ENCODE data around the gene ZYG11B. TPM values are rescaled to one million over a fixed set of nuclear protein-coding genes. Genes with fewer than 3 reads are reported as not detected.
"Not testable (repeated sequence)": the region's sequence is repeated elsewhere in the genome, so short reads cannot be mapped to it uniquely, and the experiment has no call there.

The ZYG11B gene
- total RNA-seq, 1 donor from 2014 or later: 47.6 TPM

DNA sequence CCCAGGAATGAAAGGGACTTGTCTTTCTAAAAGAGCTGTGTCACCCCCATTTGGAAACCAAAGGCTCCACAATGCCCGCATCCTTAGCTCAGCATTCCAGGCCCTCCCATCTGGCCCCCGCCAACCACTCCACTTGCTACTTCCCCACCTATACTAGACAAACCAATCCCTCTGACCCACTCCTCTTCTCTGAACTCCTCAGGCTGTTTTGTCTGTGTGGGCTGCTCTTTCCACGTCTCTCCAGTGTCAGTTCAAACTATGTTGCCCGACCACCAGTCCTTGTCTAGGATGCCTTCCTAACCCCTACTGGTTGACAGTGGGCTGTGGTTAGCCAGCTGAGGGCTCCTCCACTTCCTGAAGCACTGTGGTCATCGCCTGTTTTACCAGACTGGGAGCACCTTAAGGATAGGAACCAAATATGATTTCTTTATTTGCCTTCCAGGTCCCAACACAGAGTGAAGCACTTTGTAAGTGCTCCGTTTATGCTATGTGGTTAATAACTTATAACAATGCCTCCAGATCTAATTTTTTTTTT, 20.1 kb upstream of the ZYG11B start:
- DNase-seq (ENCODE audit: low spot score): no peak
- intact Hi-C loops (cut with DNase I): loop anchor here (10.0 kb wide), 1 partner anchor 479 kb away; no protein-coding TSS in a partner anchor

DNA sequence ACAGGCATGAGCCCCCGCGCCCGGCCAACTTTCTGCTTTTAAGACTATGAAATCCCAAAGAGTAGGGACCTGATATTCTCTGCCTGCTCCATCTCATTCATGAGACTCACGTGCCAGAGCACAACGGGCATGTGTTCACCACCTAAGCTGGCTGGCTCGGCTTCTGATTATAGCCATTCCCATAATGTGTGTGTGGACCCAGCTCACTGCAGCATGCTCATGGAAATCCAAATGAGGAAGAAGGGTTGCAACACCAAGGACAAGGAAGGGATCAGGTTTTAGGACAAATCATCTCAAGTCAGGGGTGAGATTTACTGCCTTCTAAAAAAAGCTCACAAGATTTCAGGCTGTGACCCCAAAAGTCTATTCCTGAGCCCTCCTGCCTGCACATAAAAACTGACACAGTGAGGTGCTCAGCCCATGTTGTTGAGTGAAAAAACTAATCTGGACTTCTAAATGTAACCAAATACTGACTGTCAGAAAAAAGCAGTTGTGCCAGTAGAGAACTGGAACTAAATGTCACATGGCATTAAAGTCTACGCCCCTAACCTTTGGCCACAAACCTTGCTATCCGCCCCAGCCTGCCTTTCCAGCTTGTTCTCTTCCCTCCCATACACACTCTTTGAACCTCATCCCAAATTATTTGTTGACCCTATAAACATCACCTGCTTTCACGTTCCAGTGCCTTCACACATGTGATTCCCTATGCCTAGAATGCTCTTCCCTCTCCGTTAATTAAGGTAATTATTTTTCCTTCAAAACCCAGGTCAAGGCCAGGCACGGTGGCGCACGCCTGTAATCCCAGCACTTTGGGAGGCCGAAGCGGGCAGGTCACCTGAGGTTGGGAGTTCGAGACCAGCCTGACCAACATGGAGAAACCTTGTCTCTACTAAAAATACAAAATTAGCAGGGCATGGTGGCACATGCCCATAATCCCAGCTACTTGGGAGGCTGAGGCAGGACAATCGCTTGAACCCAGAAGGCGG, 19.0 kb upstream of the ZYG11B start:
- no peak for DNase-seq (ENCODE audit: low spot score)
- intact Hi-C loops (cut with DNase I): loop anchor here (10.0 kb wide), 1 partner anchor 478 kb away; no protein-coding TSS in a partner anchor

DNA sequence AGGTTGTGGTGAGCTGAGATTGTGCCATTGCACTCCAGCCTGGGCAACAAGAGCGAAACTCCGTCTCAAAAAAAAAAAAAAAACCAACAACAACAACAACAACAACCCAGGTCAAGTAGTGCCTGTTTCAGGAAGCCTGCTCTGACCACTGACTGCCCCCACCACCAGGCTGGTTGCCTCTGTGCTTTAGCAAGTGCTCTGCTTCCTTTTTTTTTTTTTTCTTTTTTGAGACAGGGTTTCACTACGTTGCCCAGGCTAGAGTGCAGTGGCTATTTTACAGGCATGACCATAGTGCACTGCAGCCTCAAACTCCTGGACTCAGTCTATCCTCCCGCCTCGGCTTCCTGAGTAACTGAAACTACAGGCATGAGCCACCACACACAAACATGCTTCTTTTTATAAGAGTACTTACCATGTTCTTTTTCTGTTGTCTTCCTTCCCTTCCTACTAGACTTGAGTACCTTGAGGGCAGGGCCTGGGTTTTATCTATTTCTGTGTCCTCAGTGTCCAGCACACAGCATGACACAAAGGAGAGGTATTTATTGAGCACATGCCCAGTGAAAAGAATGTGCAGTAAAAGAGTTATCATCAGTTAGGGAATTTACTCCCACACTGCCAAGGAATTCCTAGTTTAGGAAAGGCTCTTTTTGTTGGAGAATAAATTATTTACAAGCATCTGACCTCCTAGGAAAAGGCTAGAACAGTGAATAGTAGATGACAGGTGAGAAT, 18.2 kb upstream of the ZYG11B start:
- intact Hi-C loops (cut with DNase I): loop anchor here (10.0 kb wide), 1 partner anchor 477 kb away; no protein-coding TSS in a partner anchor
- DNase-seq (ENCODE audit: low spot score): no peak

DNA sequence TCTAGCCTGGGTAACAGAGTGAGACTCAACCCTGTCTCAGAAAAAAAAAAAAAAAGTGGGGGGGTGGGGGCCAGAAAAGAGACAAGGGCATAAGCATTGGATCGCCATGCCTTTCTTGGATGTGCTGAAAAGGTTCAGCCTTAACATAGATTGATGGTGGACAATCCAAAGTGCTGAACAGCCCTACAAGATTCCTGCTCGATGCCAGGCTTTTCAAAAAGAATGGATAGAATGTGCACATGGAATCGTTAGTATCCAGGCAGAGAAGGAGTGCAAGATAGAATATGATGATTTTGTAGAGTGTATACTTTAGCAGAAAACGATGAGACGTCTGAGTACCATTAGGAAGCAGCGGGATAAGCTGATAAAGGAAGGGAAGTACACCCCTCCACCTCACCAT, 17.2 kb upstream of the ZYG11B start:
- intact Hi-C loops (cut with DNase I): loop anchor here (10.0 kb wide), 1 partner anchor 476 kb away; no protein-coding TSS in a partner anchor

DNA sequence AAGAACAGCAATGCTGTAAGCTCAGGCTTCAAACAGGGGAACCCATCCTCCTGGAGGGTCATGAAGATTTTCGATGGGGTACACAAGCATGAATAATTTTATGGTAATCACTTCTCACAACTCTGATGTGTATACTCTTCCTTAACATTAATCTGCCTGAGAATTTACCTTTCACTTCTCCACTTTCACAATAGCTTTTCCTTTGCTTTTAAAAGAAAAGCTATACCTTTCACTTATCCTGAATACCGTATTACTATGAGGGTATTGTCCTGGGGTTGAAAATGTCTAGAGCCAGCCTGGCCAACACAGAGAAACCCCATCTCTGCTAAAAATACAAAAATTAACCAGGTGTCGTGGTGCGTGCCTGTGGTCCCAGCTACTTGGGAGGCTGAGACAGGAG, 12.7 kb upstream of the ZYG11B start:
- intact Hi-C loops (cut with DNase I): no loop called here
- DNase-seq (ENCODE audit: low spot score): no peak

More for the DNA sequence above, 17.2 kb upstream of the ZYG11B start:
- no peak for DNase-seq (ENCODE audit: low spot score)

DNA sequence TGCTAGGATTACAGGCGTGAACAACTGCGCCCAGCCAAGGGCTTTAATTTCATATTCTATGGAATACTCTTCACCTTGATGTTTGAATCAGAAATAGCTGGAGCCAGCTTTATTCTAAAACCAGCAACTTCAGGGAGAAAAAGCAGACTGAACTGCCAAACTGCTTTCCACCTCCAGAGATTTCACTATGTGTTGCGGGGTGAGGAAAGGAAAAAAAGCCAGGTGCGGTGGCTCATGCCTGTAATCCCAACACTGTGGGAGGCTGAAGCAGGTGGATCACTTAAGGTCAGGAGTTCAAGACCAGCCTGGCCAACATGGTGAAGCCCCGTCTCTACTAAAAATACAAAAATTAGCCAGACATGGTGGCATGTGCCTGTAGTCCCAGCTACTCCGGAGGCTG, 11.0 kb upstream of the ZYG11B start:
- DNase-seq (ENCODE audit: low spot score); intact Hi-C loops (cut with DNase I): not testable (repeated sequence)

DNA sequence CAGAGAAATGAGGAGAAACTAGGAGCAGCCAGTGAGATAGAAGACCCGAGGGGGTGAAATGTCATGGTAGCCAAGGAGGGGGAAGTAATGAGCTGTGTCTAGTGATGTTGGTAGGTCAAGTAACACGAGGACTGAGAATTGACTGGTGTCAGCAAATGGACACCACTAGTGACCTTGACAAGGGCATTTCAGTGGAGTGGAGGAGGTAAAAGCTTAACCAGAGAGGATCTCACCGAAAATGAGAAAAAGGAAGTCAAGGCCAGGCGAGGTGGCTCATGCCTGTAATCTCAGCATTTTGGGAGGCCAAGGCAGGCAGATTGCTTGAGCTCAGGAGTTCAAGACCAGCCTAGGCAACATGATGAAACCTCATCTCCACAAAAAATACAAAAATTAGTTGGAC, 3.0 kb upstream of the ZYG11B start:
- DNase-seq (ENCODE audit: low spot score): no peak
- intact Hi-C loops (cut with DNase I): no loop called here

DNA sequence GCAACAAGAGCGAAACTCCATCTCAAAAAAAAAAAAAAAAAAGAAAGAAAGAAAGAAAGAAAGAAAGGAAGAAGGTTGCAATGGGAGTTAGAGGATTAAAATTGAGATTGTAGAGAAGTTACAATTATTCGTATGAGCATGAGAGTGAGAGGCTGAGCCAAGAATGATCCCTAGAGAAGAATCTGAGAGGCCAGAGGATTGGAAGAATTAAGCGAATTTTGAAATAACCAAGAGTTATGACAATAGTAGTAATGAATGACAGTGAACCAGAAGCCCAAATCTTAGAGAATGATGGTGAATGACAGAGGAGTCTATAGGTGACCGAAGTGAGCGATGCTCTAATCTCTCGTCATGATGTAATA, 369 bp upstream of the ZYG11B start:
- no peak for DNase-seq (ENCODE audit: low spot score)
- intact Hi-C loops (cut with DNase I): loop anchor here (2.0 kb wide), 2 partner anchors 23 to 201 kb away; partner anchors contain the start of gene SCP2

DNA sequence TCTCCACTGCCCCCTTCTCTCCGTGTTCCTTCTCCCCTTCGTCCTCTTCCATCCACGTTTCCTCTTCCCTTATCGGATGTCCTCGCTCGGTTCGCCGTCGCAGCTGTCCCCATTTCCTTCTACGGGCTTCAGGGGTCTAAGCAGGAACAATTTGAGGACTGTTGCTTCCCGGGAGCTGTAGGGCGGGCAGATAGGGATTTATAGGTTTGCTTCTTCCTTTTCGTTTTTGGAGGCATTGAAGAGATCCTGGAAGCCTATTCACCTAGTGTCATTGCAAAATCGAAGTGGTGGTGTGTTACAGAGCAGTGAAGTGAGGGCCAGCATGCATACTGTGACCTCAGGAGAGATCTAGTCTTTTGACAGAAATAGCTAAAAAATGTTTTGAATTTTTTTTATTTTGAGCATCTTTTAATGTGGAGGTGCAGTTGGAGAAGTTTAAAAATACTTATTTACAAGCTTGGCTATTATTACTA, 897 bp downstream of the ZYG11B start:
- intact Hi-C loops (cut with DNase I): loop anchor here (2.0 kb wide), 2 partner anchors 24 to 200 kb away; partner anchors contain the start of gene SCP2
- DNase-seq (ENCODE audit: low spot score): no peak

DNA sequence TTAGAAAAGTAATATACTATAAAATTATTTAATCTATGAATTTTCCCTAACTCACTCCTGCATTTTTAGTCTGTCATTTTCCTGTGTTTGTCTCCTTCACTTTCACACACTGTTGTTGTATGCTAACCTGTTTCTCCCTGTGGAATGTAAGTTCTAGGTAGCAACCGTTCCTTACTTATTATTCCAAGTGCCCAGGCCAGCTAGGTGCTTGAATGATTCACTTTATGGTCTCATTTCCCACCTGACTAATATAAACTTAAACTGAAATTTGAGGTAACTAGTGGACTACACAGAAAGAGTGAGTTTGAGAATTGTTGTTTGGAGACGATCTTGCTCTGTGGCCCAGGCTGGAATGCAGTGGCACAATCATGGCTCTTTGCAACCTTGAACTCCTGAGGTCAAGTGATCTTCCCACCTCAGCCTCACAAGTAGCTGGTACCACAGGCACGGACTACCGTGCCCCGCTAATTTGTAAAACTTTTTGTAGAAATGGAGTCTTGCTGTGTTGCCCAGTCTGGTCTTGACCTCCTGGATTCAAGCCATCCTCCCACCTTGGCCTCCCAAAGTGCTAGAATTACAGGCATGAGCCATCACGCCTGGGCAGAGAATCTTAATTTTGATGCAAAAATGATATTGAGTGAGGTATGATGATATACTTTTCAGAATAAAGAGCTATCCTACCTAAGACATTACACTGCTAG, 1.9 kb downstream of the ZYG11B start:
- intact Hi-C loops (cut with DNase I): loop anchor here (2.0 kb wide), 2 partner anchors 25 to 199 kb away; partner anchors contain the start of gene SCP2
- no peak for DNase-seq (ENCODE audit: low spot score)

DNA sequence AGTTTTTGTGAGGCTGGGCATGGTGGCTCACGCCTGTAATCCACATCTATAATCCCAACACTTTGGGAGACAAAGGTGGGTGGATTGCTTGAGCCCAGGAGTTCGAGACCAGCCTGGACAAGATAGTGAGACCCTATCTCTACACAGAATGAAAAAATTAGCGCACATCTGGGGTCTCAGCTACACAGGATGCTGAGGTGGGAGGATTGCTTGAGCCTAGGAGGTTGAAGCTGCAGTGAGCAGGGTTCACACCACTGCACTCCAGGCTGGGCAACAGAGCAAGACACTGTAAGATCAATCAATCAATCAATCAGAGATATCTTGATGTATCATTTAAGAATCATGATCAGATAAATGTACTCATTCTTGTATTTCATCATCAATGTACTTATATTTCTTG, 7.1 kb downstream of the ZYG11B start:
- DNase-seq (ENCODE audit: low spot score): no peak
- intact Hi-C loops (cut with DNase I): no loop called here

DNA sequence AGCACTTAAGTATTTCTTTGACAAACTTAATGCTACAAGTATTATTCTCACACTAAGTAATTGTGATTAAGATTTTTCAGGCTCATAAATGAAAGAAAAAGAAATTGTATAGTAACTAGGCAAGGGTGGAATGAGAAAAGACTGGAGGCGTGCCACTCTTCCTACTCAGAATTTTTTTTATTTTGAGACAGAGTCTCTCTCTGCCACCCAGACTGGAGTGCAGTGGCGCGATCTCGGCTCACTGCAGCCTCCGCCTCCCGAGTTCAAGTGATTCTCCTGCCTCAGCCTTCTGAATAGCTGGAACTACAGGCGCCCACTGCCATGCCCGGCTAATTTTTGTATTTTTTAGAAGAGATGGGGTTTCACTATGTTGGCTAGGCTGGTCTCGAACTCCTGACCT, 9.1 kb downstream of the ZYG11B start:
- intact Hi-C loops (cut with DNase I); DNase-seq (ENCODE audit: low spot score): not testable (repeated sequence)

DNA sequence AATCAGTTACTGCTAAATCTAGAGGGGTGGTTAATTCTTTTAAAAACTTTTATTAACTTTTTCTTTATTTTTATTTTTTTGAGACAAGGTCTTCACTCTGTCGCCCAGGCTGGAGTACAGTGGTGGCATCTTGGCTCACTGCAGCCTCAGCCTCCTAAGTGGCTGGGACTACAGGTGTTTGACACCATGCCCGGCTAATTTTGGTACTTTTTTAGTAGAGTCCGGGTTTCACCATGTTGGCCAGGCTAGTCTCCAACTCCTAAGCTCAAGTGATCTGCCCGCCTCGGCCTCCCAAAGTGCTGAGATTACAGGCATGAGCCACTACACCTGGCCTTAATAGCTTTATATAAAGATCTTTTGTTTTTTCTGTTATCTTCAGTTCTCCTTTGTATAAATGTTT, 11.9 kb downstream of the ZYG11B start:
- intact Hi-C loops (cut with DNase I): no loop called here
- DNase-seq (ENCODE audit: low spot score): no peak

DNA sequence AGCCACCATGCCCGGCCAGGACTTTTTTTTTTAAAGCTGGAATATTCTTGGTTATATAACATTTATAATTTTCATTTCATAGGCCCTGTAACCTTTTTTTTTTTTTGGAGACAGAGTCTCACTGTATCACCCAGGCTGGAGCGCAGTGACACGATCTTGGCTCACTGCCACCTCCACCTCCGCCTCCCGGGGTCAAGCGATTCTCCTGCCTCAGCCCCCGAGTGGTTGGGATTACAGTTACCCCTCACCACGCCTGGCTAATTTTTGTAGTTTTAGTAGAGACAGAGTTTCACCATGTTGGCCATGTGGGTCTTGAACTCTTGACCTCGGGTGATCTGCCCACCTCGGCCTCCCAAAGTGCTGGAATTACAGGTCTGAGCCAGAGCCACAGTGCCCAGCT, 12.6 kb downstream of the ZYG11B start:
- intact Hi-C loops (cut with DNase I): no loop called here
- DNase-seq (ENCODE audit: low spot score): no peak

DNA sequence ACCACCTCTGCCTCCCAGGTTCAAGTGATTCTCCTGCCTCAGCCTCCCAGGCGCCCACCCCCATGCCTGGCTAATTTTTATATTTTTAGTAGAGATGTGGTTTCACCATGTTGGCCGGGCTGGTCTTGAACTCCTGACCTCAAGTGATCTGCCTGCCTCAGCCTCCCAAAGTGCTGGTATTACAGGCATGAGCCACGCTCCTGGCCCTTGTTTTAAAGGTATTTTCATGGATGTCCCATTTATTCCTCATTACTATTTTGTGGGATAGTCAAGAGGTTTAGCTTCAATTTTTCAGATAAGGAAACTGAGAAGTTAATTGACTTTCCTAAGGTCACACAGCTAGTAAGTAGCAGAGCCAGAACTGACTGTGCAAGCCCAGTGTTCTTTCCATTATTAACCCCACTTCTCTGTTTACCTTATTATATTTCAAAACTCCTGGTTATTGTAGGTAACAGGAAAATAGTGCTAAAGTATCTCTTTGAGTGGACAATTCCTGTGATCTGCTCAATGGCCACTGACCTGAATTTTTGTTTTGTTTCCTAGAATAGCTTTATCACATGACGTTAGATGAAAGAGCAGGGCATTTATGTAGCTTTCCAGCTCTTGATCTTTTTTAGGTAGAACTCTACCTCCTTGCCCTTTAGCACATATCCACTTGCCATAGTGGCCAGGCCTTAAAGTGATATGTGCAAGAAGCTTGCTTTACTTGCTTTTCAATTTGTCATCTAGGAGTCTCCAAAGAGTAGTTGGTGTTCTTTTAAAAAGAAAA, 13.6 kb downstream of the ZYG11B start:
- DNase-seq (ENCODE audit: low spot score): no peak

DNA sequence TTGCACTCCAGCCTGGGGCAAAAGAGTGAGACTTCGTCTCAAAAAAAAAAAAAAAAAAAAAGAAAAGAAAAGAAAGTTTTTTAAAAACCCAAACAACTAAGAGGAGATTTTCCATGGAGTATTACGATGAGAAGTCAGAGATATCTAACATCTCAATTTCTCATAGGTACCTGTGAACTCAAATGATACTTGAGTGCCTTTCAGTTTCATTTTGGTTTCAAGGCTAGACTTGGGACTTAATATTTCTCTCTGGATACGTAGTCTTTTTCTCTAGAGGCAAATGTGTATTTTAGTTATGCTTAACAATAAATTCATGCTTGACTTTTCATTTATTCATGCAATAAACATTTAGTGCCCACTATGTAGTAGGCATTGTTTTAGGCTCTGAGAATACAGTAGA, 15.0 kb downstream of the ZYG11B start:
- intact Hi-C loops (cut with DNase I): no loop called here
- no peak for DNase-seq (ENCODE audit: low spot score)

More for the DNA sequence above, 13.6 kb downstream of the ZYG11B start:
- intact Hi-C loops (cut with DNase I): no loop called here

DNA sequence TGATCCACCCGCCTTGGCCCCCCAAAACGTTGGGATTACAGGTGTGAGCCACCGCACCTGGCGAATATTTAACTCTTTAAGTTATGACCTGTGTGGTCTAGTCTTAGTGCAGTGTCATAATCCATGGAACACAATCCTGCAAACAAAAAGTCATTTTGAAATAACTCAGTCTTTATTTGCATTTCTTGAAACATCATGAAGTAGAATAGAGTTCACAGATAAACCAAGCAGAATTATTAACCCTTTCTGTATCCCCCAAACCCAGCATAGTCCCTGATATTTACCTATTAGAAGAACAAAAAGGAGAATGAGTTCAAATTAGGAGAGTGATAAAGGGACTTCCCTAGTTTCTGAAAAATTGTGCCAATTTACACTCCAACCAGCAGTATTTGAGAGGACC, 19.9 kb downstream of the ZYG11B start:
- intact Hi-C loops (cut with DNase I): no loop called here
- DNase-seq (ENCODE audit: low spot score): no peak

DNA sequence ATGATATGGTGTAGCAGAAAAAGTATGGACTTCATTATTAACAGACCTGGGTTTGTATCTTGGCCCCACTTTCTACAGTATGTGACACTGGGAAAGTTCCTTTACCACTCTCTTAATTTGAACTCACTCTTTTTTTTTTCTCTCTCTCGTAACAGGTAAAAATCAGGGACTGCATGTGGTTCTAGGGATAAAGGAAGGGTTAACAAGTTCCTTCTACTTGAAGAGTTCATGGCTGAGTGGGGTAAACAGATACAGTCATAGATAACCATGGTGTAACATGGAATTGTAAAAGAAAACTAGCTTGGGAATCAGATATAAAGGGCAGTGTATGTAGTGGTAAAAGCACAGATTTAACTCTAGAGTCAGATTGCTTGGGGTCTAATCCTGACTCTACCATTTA, 21.2 kb downstream of the ZYG11B start:
- DNase-seq (ENCODE audit: low spot score): no peak
- intact Hi-C loops (cut with DNase I): no loop called here

DNA sequence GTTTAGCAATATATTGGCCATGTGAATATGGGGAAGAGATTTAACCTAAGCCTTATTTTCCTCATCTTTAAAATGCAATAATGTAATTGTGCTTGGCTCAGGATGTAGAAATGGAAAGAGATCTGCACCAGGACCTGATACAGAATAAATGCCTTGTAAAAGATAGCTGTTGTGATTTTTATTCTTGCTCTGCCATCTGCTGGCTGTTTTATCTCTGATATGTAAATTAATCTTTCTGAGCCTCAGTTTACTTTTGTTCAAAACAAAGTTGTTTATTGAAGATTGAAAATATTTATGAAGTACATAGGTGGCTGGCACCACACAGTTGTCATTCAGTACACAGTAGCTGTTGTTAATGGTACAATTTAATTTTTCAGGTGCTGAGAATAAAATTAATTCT, 21.9 kb downstream of the ZYG11B start:
- intact Hi-C loops (cut with DNase I): no loop called here
- no peak for DNase-seq (ENCODE audit: low spot score)

All from cardiac septum (tissue), 1 donor.